Frontal cortex (tissue), 4 donors: ENCODE measurements around the gene OTX2. TPM values are rescaled to one million over a fixed set of nuclear protein-coding genes. Genes with fewer than 3 reads are reported as not detected.

Experiments
- DNase-seq, 2 donors: peaks; one replicate each; pipeline ENCODE4 v3.0.0; 2012; ENCODE audit warnings: low spot score in 2 of 2
- FAIRE-seq: peaks from 2 replicates; lab custom pipeline; 2012; peaks lifted over from hg19 to GRCh38; lab: Jason Lieb, UNC
- total RNA-seq: library from RNA; depleted of rRNA; stranded (reverse); fragments of >200 nt; gene quantifications from one replicate; pipeline ENCODE4 v1.2.3, GENCODE V29; 2014
- donor health status: control.
- donor health status: control.
- donor health status: control.

OTX2 gene
- total RNA-seq, result 0.41 TPM

DNA sequence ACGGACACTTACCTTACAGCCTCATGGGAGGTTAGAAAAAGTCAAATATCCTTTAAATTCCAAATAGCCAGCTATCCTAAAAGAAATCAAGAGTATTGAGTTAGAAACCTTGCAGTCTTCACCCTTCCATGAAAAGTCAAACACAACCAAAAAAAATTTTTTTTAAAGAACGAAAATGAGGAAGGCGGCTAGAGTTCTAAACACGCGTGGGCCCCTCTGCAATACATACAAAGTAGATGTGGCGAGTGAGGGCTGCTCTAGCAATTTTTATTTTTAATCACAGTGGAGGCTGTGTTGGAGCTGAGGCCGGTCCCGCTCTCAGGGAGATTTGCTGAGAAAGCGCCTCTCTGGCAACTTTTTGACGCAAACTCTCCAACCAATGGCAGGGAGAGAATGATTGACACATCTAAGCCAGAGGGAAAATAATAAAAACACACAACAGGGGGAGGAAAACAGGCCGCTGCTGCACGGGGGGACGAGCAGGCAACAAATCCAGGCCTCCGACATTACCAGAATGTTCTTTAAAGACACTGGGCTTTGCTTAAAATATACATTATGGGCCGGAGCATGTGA, at the start of gene OTX2:
OTX2 (minus strand) TSS at position 333 of the 573 bp plus-strand sequence. CDS start 5,023 bp downstream, outside the sequence.
- DNase-seq (no peak), FAIRE-seq (no peak)

DNA sequence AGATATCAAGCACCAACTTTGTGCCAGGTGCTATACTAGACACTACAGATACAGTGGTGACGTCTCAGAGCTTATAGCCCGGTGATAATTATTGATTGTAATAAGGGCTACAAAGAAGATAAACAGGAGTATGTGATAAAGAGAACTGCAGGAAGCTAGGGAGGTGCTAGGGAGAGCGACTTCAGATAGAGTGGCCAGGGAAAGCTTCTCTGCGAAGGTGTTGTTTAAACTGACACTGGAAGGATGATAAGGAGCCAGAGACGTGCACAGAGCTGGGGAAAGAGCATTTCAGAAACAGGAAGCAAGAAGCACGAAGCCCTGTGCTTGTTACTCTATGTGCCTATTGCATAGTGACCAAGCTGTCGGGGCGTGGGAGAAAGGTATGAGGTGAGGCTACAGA, 48.1 kb upstream of the OTX2 start:
- DNase-seq (no peak), FAIRE-seq (no peak)

DNA sequence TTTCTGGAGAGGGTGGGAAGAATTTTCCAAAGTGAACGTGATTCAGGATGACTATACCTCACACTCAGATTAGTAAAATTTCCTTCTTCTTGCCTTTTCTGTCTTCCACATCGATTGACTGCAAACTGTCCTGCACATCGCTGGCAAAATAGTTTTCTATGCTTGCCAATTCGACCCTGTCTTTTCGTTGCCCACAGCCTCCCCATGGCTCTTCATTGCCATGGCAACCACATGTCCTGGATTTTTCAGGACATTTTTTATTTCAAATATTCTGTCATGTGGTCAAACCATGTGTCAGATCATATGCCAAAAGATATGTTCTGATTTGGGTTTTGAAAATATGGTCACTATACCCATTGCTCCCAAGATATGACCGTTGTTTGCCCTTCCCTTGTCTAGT, 46.9 kb upstream of the OTX2 start:
- no peak for FAIRE-seq

DNA sequence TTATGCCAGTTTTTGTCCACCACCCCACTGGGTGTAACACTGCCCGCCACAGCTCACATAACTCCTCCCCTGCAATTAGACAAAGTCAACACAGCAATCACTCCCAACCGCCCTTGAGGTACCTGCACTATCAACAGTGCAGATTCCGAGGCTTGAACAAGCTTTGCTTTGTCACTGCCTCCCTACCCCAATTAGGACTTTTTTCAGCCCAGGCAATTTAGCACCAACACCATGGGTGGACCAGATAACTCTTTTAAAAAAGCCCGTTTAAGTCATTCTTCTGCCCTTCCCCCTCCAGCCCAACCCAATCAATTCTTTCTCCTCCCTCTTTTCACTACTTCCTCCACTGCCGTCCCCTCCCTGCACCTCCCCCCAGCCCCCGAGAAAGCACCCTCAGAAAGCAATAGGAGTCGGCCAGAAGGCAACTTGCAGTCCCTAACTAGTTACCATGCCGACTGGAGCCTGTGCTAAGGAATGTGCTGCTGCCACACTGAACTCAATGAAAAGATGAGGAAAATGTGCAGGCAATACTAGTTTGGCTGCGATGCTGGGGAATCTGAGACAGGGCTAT, 45.7 kb upstream of the OTX2 start:
- FAIRE-seq (no peak), DNase-seq (no peak)

More for the DNA sequence above, 46.9 kb upstream of the OTX2 start:
- DNase-seq, result no peak

DNA sequence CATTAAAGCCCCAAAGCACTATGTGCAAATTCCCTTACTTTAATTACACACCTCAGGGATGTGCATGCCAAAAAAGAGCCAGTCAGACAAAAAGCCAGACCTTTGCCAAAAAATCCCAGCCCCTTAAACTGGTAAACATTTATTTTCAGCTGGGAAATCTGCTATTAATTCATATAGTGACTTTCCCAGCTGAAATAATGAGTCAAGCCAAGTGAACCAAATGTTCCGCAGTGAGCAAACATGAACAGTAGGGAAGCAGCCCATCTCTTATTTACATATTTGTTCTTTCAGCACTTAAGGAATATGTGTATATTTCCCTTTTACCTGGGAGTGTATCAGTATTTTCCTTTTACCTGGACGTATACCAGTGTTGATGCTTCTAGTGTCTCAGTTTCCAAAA, 44.0 kb upstream of the OTX2 start:
- DNase-seq, result no peak
- FAIRE-seq, result no peak

DNA sequence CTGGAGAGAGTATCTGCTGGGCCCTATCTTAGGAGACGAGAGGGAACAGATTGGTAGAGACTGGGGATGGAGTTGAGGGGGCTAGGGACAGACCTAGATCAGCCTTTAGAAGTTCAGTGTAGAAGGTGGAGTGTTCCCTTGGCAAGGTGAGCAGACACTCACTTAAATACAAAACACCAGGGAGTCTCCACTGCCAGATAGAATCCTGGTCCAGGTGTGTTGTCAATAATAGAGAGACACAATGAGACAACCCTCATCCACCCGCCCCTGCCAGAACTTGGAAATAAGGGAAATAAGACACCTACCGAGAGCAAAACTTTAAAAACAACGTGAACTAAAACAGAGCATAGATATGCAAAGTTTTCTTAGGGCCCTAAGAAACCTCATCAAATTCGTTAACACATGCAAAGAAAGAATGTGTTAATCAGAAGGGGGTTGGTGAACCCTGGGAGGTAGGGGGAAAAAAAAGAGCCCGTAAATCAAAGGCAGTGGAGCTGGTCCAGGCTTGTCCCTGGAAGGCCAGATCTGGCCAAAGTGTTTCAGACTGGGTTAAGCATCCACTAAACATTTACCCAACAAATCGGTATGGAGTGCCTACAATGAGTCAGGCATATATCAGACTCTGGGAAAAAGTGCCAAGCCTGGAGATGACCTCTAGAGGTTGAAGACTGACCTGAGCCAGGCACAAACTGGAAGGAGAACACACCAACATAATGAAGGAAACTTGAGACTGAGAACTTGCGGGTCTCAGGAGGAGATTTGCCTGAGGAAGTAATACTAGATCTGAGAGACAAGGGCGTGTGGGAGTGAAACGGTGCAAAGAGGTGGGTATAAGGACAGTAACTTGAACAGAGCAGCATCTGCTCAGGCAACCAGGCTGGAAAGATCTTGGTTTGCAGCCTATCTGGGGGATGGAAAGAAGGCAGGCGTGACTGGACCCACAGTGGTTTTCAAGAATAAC, 37.0 kb upstream of the OTX2 start:
- FAIRE-seq (no peak), DNase-seq (no peak)

DNA sequence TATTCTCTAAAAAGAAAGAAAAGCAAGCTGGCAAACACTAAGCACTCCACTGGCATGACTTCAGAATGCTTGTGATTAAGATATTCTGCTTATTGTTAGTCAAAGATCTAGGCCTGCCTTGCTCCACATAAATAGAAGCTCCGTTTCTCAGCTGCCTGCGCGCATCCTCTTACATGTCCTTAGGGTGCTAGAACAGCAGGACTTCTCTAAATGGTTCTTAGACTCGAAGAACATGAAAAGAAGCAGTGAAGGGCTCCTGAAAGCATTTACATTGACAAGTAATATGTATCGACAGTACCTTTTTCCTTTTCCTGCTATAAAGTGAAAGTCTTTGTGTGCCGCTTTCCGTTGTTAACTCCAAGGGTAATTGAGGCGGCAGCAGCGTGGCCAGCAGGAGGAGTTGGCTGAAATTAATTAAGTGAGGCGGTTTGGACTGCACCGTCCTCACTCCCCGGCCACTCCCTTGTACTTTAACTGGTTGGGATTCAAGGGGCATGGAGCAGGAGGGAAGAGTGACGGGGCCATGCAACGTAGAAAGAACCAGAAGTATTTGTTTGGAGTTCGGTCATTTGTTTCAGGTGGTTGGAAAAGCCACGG, 34.2 kb upstream of the OTX2 start:
- FAIRE-seq (no peak), DNase-seq (no peak)

DNA sequence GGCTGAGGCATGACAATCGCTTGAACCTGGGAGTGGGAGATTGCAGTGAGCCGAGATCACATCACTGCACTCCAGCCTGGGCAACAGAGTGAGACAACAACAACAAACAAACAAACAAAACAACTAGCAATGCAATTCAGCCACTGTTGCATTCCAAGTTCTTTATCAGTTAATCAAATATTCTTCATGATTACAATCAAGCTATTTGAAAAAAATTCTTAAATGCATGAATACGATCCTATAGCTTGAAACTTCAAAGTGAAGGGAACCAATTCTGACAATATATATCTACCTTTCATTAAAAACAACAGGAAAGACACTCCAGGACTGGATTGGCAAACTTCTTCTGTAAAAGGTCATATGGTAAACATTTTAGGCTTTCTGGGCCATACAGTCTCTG, 31.3 kb upstream of the OTX2 start:
- FAIRE-seq (no peak), DNase-seq (no peak)

DNA sequence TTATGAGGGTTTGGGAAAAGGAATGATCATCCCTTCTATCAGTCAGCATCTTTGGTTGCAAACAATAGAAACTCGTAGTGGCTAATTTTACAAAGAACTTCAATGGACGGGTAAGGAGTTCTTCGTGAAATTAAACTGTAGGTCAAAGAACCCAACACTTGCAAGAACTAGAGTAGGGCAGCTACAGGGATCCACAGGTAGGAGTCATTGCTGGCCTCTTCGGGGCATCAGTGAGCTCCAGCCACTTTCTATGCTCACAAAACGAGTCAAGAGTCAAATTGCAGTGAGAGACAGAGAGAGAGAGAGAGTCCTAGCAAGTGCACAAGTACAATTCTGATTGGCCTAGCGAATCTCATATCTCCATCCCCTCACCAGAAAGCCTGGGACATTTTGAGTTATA, 29.9 kb upstream of the OTX2 start:
- DNase-seq (no peak), FAIRE-seq (no peak)

DNA sequence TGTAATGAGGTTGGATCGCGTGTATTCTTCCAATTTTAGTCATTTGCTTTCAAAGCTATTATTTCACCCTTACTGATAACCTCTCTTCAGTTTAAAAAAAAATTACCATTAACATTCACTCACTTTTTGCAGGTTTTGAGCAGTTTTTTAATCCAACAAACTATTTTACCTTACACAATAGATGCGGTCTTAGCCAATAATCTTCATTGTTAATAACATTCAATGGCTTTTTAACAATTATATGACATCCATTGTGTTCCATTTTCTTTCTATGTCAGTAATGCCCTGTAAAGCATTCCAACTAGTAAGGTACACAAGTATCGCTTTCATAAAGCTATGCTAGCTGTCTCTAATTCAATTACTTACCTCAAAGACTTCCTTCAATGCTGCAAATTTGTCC, 18.9 kb upstream of the OTX2 start:
- DNase-seq, result no peak
- no peak for FAIRE-seq

DNA sequence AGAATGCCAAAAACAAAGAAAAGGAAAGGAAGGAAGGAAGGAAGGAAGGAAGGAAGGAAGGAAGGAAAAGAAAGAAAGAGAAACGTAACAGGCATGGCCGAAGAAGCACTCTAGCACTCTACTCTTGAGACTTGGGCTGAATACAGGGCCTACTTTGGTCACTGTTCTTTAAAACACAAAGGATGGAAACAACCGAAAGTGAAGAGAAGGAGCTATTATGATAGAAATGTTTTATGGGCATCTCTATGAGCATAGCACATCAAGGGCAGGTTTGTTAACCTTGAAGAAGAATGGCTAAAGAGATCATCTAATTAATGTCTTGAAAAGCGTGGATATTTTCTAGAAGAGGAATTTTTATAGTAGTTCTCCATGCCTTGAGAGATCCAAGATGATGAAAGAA, 15.9 kb upstream of the OTX2 start:
- FAIRE-seq (no peak), DNase-seq (no peak)

DNA sequence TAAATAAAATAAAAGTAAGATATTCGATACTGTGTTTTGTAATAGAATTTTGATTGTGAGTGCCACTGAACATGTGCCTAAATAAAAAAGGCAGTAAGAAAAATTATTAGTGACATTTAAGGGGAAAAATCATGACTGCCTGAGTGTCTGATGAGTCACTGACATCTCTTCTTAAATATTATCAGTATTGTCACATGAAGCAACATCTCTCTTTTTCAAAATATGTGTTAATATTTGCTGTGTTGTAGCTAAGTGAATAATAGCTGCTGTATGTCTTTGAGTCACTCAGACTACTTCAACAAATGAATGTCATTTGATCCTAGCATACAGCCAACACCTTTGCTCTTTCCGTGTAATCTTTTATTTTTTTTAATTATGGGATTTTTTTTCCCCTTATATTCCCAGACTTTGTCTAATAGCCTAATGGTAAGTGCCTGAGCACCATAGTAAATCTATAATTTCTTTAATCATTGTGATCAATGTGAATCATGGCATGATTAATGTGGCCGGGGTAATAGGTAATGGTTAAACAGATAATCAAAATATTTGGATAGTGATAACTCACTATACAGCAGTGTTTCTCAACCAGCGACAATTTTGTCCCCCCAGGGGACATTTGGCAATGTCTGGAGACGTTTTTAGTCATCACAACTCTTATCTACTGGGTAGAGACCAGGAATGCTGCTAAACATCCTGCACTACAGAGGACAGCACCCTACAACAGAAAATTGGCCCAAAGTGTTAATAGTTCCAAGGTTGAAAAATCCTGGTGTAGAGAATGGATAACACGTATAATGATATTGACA, 11.7 kb upstream of the OTX2 start:
- no peak for DNase-seq
- no peak for FAIRE-seq

DNA sequence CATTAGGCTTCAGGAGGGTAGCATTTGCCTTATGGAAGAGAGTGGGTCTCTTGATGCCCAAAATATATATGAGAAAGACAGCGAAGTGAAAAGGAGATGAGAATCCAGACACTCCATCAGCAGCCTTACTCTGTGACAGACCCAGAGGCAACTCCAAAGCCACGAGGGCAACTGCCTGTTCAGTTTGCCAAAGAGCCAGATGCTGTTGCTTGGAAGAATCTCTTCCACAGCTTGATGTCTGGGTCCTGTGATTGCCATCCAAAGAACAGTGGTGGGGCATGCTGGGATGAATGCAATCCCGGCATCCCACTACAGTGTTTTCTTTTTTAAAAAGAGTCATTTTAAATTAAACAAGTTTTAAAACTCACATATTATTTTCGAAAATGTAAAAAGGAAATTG, 10.9 kb upstream of the OTX2 start:
- FAIRE-seq, result no peak
- no peak for DNase-seq

DNA sequence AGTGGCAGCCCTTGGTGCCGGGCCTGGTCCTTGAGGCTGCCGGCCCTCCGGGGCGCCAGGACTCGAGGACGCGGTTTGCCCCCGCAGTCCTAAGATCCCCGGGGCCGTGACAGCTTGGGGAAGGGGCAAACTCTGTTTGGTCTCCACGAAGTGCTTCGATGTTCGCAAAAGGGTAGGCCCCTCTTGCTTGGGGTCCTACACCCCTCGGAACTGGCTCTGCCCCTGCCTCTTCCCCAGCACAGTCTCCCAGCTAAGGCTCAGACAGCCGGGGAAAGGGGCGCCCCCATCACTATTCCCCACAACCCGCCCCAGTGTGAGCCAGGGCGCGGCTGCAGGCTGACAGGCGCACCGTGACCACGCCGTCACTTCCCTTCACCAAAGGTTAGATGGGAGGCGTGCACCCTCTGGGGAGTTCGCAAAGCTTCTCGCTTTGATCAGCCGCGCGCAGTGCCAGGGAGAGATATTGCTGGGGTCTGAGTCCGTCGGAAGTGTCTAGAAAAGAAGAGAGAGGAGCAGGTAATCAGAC, 7.2 kb upstream of the OTX2 start:
- DNase-seq (no peak), FAIRE-seq (no peak)

DNA sequence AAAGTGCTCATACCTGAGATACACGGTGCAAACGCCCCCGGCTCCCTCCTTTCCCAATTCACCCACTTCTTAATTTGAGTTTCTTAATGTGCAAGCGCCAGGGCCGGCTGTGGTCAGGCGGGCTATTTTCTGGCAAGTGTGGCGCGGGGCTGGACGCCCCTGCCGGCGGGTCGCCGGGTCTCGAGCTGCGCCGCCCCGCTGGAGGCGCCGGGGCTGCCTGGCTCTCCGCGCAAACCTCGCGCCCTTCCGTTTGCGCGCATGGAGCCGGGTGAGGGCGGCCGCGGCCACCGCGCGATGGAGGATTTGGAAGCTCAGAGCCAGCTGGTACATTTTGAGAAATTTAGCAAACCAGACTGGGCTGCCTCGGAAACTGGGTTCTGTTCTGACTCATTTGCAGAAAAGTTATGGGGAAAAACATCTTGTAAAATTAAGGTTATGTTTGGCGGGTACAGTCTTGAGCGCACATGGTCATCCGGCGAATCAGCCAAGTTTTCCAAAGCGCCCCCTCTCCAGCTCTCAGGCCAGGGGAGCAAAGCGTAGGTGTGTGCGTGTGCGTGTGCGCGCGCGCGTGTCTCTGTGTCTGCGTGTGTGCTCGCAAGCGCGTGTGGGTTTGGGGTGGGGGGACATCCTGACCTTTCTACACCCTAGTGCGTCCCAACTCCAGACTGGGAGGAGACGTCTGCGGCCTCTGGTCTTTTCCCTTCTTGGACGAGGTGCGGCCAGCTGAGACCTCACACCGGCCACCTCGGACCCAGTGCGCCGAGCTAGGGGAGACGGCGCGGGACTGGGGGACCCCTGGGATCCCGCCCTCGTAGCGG, 6.5 kb upstream of the OTX2 start:
- no peak for DNase-seq

DNA sequence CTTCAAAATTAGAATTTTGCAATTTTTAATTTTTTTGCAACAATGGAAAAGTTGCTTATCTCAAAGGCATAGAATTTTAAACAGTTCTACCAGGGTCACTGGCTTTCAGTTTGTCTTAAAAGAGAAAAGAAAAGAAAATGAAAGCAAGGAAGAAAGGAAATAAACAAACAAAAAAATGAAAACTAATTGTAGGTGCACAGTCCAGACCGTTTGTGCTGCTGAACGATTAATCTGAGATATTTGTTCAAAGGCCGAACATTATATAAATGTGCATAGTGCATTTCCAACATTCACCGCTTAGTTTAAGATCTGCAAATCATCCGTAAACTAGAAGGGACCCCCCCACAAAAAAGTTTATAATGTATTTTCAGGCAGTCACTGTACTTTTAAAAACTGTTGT, 5.5 kb upstream of the OTX2 start:
- no peak for FAIRE-seq
- no peak for DNase-seq

More for the DNA sequence above, 6.5 kb upstream of the OTX2 start:
- no peak for FAIRE-seq

DNA sequence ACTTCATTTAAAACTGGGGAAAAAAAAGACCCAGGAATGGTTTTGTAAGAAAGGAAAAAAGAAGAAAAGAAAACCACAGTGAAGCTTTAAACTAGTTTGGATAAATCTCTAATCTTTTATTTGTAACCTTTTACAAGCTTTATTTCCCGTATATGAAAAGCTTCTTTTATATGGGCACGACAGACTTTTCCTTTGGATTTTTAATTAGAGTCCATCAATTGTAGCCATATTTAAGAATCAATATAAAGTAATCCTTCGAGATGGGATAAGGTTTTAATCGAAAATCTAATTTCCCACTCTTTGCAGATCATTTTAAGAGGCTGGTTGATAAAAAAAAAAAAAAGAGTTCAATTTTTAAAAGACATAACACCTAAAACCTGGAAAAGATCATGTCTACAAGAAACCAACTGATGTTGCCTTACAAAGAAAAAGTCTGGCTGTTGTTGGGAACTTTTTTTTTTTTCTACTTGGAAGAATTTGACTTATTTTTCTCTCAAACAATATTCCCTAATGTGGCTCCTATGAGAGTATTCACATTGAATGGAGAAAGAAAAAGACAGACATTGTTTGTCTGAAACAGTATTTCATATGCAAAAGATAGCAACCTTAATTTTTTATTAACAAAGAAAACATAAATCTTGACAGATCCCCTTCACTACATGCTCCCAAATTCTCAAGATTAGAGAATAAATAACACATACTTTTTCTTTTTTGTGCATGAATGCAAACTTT, 4.9 kb upstream of the OTX2 start:
- FAIRE-seq (no peak), DNase-seq (no peak)

DNA sequence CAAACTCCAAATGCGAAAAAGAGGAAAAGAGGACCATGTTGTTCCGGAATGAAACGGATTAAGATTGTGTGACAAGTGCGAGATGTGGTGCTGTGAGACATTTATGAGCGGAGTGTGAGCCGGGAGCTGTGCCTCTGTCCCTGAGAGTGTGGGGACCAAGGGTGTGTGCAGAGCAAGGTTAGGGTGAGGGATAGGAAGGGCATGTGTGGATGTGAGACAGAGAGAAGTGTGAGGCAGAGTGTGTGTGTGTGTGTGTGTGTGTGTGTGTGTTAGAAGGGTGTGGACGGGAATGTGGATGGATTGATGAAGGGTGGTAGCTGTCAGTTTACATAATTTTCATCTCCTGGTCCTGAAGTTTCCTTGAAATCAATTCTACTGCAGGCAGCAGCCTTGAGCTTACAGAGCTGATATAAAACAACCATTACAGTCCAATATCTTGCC, 4.3 kb upstream of the OTX2 start:
- FAIRE-seq (no peak), DNase-seq (no peak)
